IPS-15b (cell line): ENCODE data around the gene SH2D1B.

Experiments
- H3K27me3 ChIP-seq: one replicate; pipeline ENCODE4 v1.6.1; 2013; ENCODE audit warnings: low read length; ENCODE audit not compliant: control insufficient read depth, insufficient read depth
- H3K36me3 ChIP-seq: one replicate; pipeline ENCODE4 v1.6.1; 2013; ENCODE audit warnings: low read length; ENCODE audit not compliant: control insufficient read depth, insufficient read depth
- H3K4me1 ChIP-seq: one replicate; pipeline ENCODE4 v1.6.1; 2013; ENCODE audit warnings: mild to moderate bottlenecking, low read length; ENCODE audit not compliant: control insufficient read depth, insufficient read depth
- H3K4me3 ChIP-seq: one replicate; pipeline ENCODE4 v1.5.1; 2013; ENCODE audit warnings: low read depth, low read length
- H3K9ac ChIP-seq: one replicate; pipeline ENCODE4 v1.6.1; 2013; ENCODE audit warnings: low read depth, mild to moderate bottlenecking, low read length
- H3K9me3 ChIP-seq: one replicate; pipeline ENCODE4 v1.6.1; 2013; ENCODE audit warnings: mild to moderate bottlenecking, low read length; ENCODE audit not compliant: control insufficient read depth, insufficient read depth

SH2D1B gene

GRCh38 chr1:162385702-162386101, 26.2 kb downstream of the SH2D1B start:
- H3K4me3 ChIP-seq, result no peak overlapping the region
- H3K27me3 ChIP-seq, result no peaks in the 10 kb centered on the region
- peaks cover 2% of the 10 kb centered on the region for H3K4me1 ChIP-seq
- no peaks in the 10 kb centered on the region for H3K9me3 ChIP-seq
- H3K9ac ChIP-seq, result no peak overlapping the region
- peaks cover 10% of the 10 kb centered on the region for H3K36me3 ChIP-seq

GRCh38 chr1:162385280-162385623, 26.7 kb downstream of the SH2D1B start:
- no peak overlapping the region for H3K4me3 ChIP-seq
- no peak overlapping the region for H3K9ac ChIP-seq
- H3K9me3 ChIP-seq, result no peaks in the 10 kb centered on the region
- peaks cover 2% of the 10 kb centered on the region for H3K4me1 ChIP-seq
- H3K27me3 ChIP-seq, result no peaks in the 10 kb centered on the region
- H3K36me3 ChIP-seq, result peaks cover 10% of the 10 kb centered on the region

GRCh38 chr1:162384601-162385279, 27.2 kb downstream of the SH2D1B start:
- Histone ChIP-seq H3K9ac (no peak overlapping the region), H3K4me1 (peaks cover 1% of the 10 kb centered on the region), H3K4me3 (no peak overlapping the region), H3K36me3 (peaks cover 10% of the 10 kb centered on the region), H3K9me3 (no peaks in the 10 kb centered on the region), H3K27me3 (no peaks in the 10 kb centered on the region)

GRCh38 chr1:162384116-162384515, 27.8 kb downstream of the SH2D1B start:
- Histone ChIP-seq H3K36me3 (peaks cover 10% of the 10 kb centered on the region), H3K27me3 (no peaks in the 10 kb centered on the region), H3K9ac (no peak overlapping the region), H3K4me3 (no peak overlapping the region), H3K9me3 (no peaks in the 10 kb centered on the region), H3K4me1 (no peaks in the 10 kb centered on the region)

- no peaks in the 10 kb centered on the region for H3K27me3 ChIP-seq
- no peak overlapping the region for H3K4me3 ChIP-seq
- H3K36me3 ChIP-seq, result peaks cover 10% of the 10 kb centered on the region
- H3K9me3 ChIP-seq, result no peaks in the 10 kb centered on the region
- no peak overlapping the region for H3K9ac ChIP-seq
- H3K4me1 ChIP-seq, result no peaks in the 10 kb centered on the region
Observed at GRCh38 chr1:162383516-162383915, 28.4 kb downstream of the SH2D1B start.

GRCh38 chr1:162383091-162383490, 28.8 kb downstream of the SH2D1B start:
- no peaks in the 10 kb centered on the region for H3K27me3 ChIP-seq
- H3K9ac ChIP-seq, result no peak overlapping the region
- no peak overlapping the region for H3K4me3 ChIP-seq
- H3K4me1 ChIP-seq, result no peaks in the 10 kb centered on the region
- H3K9me3 ChIP-seq, result no peaks in the 10 kb centered on the region
- H3K36me3 ChIP-seq, result peaks cover 10% of the 10 kb centered on the region

- H3K36me3 ChIP-seq, result peaks cover 10% of the 10 kb centered on the region
- no peaks in the 10 kb centered on the region for H3K9me3 ChIP-seq
- no peak overlapping the region for H3K4me3 ChIP-seq
- no peaks in the 10 kb centered on the region for H3K27me3 ChIP-seq
- no peak overlapping the region for H3K9ac ChIP-seq
- H3K4me1 ChIP-seq, result no peaks in the 10 kb centered on the region
Observed at GRCh38 chr1:162381941-162382750, 29.8 kb downstream of the SH2D1B start.

GRCh38 chr1:162381383-162381782, 30.6 kb downstream of the SH2D1B start, which contains the start of gene C1orf226:
C1orf226 (plus strand) TSS chr1:162381728; CDS start chr1:162381902, 174 bp downstream.
- Histone ChIP-seq H3K27me3 (no peaks in the 10 kb centered on the region), H3K4me3 (no peak within 1 kb of the TSS), H3K9me3 (no peaks in the 10 kb centered on the region), H3K9ac (no peak within 1 kb of the TSS), H3K4me1 (no peaks in the 10 kb centered on the region), H3K36me3 (peaks cover 10% of the 10 kb centered on the region)

GRCh38 chr1:162380061-162380846, 31.7 kb downstream of the SH2D1B start:
- Histone ChIP-seq H3K4me3 (no peak overlapping the region), H3K4me1 (no peaks in the 10 kb centered on the region), H3K27me3 (no peaks in the 10 kb centered on the region), H3K9me3 (no peaks in the 10 kb centered on the region), H3K36me3 (peaks cover 10% of the 10 kb centered on the region), H3K9ac (no peak overlapping the region)

GRCh38 chr1:162376691-162377090, 35.2 kb downstream of the SH2D1B start, which contains the start of gene SPATA46:
SPATA46 (minus strand) TSS chr1:162376854; CDS start chr1:162376790, 64 bp downstream.
- no peaks in the 10 kb centered on the region for H3K4me1 ChIP-seq

GRCh38 chr1:162375463-162375862, 36.5 kb downstream of the SH2D1B start:
- no peak overlapping the region for H3K4me3 ChIP-seq
- no peaks in the 10 kb centered on the region for H3K27me3 ChIP-seq
- H3K4me1 ChIP-seq, result no peaks in the 10 kb centered on the region
- H3K36me3 ChIP-seq, result peaks cover 8% of the 10 kb centered on the region
- no peaks in the 10 kb centered on the region for H3K9me3 ChIP-seq
- H3K9ac ChIP-seq, result no peak overlapping the region

More at GRCh38 chr1:162376691-162377090, 35.2 kb downstream of the SH2D1B start, which contains the start of gene SPATA46:
- Histone ChIP-seq H3K9ac (no peak within 1 kb of the TSS), H3K9me3 (no peaks in the 10 kb centered on the region), H3K4me3 (no peak within 1 kb of the TSS), H3K27me3 (no peaks in the 10 kb centered on the region), H3K36me3 (peaks cover 8% of the 10 kb centered on the region)
